Spleen (tissue), 11 donors: Measurements from ENCODE around the gene TGFB1I1. TPM values are rescaled to one million over a fixed set of nuclear protein-coding genes. Genes with fewer than 3 reads are reported as not detected.

Experiments
- DNase-seq: peaks from one replicate; pipeline ENCODE4 v3.0.0-alpha.2; 2020
- H3K27ac ChIP-seq, 8 donors: fragments of 200-600 bp; sonication (generic) in 7 of 8; 1 replicate in 4 of 8; 2 replicates in 4 of 8; pipeline versions ENCODE4 v1.5.0 to v1.8.0; 2016 to 2021; ENCODE audit warnings: inconsistent platforms in 4 of 8, mild to moderate bottlenecking in 4 of 8, moderate library complexity in 1 of 8
- H3K27me3 ChIP-seq, 7 donors: fragments of 200-600 bp; sonication (generic) in 6 of 7; replicated peaks in 1 of 7; 1 replicate in 4 of 7; 2 replicates in 3 of 7; pipeline versions ENCODE4 v1.5.0 to v1.8.0; 2016 to 2021; ENCODE audit warnings: inconsistent platforms in 3 of 7, mild to moderate bottlenecking in 1 of 7
- H3K36me3 ChIP-seq, 6 donors: fragments of 200-600 bp; sonication (generic) in 5 of 6; 1 replicate in 4 of 6; 2 replicates in 2 of 6; pipeline versions ENCODE4 v1.5.0 to v1.8.0; 2016 to 2021; ENCODE audit warnings: inconsistent platforms in 2 of 6
- H3K4me1 ChIP-seq, 6 donors: fragments of 200-600 bp; sonication (generic) in 5 of 6; 1 replicate in 3 of 6; 2 replicates in 3 of 6; pipeline versions ENCODE4 v1.5.0 to v1.8.0; 2016 to 2021; ENCODE audit warnings: inconsistent platforms in 3 of 6
- H3K4me3 ChIP-seq, 8 donors: fragments of 200-600 bp; sonication (generic) in 7 of 8; 1 replicate in 4 of 8; 2 replicates in 4 of 8; pipeline versions ENCODE4 v1.5.0 to v1.8.0; 2016 to 2021; ENCODE audit warnings: inconsistent platforms in 4 of 8, mild to moderate bottlenecking in 4 of 8, moderate library complexity in 2 of 8
- H3K9me3 ChIP-seq, 8 donors: fragments of 200-600 bp; sonication (generic) in 7 of 8; 1 replicate in 4 of 8; 2 replicates in 4 of 8; pipeline versions ENCODE4 v1.5.0 to v1.8.0; 2016 to 2021; ENCODE audit warnings: inconsistent platforms in 4 of 8
- POLR2A ChIP-seq, 3 donors: fragments of 450-650 bp; IDR thresholded peaks; one replicate each; pipeline ENCODE4 v1.5.1; 2017; ENCODE audit warnings: antibody characterized with exemption in 3 of 3, mild to moderate bottlenecking in 1 of 3
- POLR2AphosphoS5 ChIP-seq, 3 donors: sonication (generic); formaldehyde crosslinking; IDR thresholded peaks; one replicate each; pipeline ENCODE4 v1.5.1; 2017; ENCODE audit warnings: antibody characterized with exemption in 3 of 3
- whole genome bisulfite sequencing, 5 donors: extraction: QIAGEN DNeasy Blood & Tissue Kit in 3 of 5; methylation state at CpG; one replicate each; pipeline versions ENCODE4 v1.1.5 to v1.1.7; 2013 to 2018; 5-methylcytosine and 5-hydroxymethylcytosine counted together
- intact Hi-C: fragments of 100-400 bp; cut with DNase I; formaldehyde crosslinking; loops from one replicate; pipeline ENCODE4 v1.15.0; 2023; ENCODE audit warnings: low total_unique reads
- polyA plus RNA-seq, 3 donors: library from polyadenylated mRNA; stranded (reverse); fragments of 200-250 nt; gene quantifications; one replicate each; pipeline ENCODE4 v1.2.1, GENCODE V29; 2013
- total RNA-seq, 7 donors: library from RNA; depleted of rRNA in 3 of 7; stranded (reverse); fragments of >200 nt in 3 of 7; fragmentation: NEBNext Ultra II Directional in 4 of 7; extraction: Animal tissue kit (Norgen Biotek cat#: 25700) in 4 of 7; gene quantifications; one replicate each; pipeline versions ENCODE4 v1.1.0 to v1.2.1, GENCODE V29; 2016 to 2021
- TF ChIP-seq, protein P1 (sequence below), 11 experiments: fragments of 200-600 bp in 7 of 11; fragments of 450-650 bp in 4 of 11; sonication (generic) in 4 of 11; IDR thresholded peaks in 8 of 11; conservative IDR thresholded peaks in 3 of 11; 1 replicate in 7 of 11; 2 replicates in 4 of 11; pipeline versions ENCODE4 v1.4.0 to v1.8.0; 2016 to 2021; ENCODE audit warnings: antibody characterized with exemption in 11 of 11, inconsistent platforms in 4 of 11, mild to moderate bottlenecking in 1 of 11
- donor health status: healthy with polysubstance abuse.
- donor health status: DM: no; HTN: no; CAD: no; lungs with moderate emphysema.
- donor health status: DM: no; HTN: no; CAD: no.
- donor health status: Bipolar disorder and iron deficiency.
- donor health status: healthy.
- donor health status: DM: no; HTN: no; CAD: no.
- donor health status: DM: yes; HTN: yes; CAD: no.

TGFB1I1 gene
- total and polyA plus RNA-seq, 10 donors = 10.7 to 69.0 (median 27.4) TPM

GRCh38 chr16:31474773-31475738, 3.1 kb downstream of the TGFB1I1 start:
- 88 to 94% (median 89%) methylated on average over 12 of the region's 12 CpGs for WGBS, 5 donors
- intact Hi-C loops = no loop called here
- peaks cover 0 to 50% (median 0%) of the 10 kb centered on the region in 6 donors for H3K36me3 ChIP-seq
- H3K4me3 ChIP-seq = no peak overlapping the region
- DNase-seq = no peak
- H3K27ac ChIP-seq = no peak overlapping the region
- TF ChIP-seq POLR2AphosphoS5 (IDR thresholded peaks at IDR 0.05) = no peak
- TF ChIP-seq, protein P1, sequence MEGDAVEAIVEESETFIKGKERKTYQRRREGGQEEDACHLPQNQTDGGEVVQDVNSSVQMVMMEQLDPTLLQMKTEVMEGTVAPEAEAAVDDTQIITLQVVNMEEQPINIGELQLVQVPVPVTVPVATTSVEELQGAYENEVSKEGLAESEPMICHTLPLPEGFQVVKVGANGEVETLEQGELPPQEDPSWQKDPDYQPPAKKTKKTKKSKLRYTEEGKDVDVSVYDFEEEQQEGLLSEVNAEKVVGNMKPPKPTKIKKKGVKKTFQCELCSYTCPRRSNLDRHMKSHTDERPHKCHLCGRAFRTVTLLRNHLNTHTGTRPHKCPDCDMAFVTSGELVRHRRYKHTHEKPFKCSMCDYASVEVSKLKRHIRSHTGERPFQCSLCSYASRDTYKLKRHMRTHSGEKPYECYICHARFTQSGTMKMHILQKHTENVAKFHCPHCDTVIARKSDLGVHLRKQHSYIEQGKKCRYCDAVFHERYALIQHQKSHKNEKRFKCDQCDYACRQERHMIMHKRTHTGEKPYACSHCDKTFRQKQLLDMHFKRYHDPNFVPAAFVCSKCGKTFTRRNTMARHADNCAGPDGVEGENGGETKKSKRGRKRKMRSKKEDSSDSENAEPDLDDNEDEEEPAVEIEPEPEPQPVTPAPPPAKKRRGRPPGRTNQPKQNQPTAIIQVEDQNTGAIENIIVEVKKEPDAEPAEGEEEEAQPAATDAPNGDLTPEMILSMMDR (IDR thresholded peaks at IDR 0.05 in 8 of 11, conservative IDR thresholded peaks at IDR 0.05 in 3 of 11) = no peak
- no peak for TF ChIP-seq POLR2A (IDR thresholded peaks at IDR 0.05)
- H3K9me3 ChIP-seq = no peaks in the 10 kb centered on the region
- H3K27me3 ChIP-seq = peaks cover 0 to 73% (median 17%) of the 10 kb centered on the region in 7 donors
- H3K4me1 ChIP-seq = peaks cover 9 to 75% (median 44%) of the 10 kb centered on the region in 6 donors

GRCh38 chr16:31475946-31476302, 4.0 kb downstream of the TGFB1I1 start:
- peaks cover 11 to 81% (median 49%) of the 10 kb centered on the region in 6 donors for H3K4me1 ChIP-seq
- peak overlapping the region in 2 of 8 donors; percentile 75 to 84 for H3K27ac ChIP-seq
- peak overlapping the region in 4 of 8 donors; percentile 52 to 80 (median 60) for H3K4me3 ChIP-seq

GRCh38 chr16:31476303-31477219, 4.6 kb downstream of the TGFB1I1 start:
- H3K36me3 ChIP-seq = peaks cover 0 to 50% (median 0%) of the 10 kb centered on the region in 6 donors
- peak overlapping the region in 6 of 8 donors; percentile 32 to 84 (median 63) for H3K27ac ChIP-seq

More at GRCh38 chr16:31475946-31476302, 4.0 kb downstream of the TGFB1I1 start:
- Histone ChIP-seq H3K9me3 (no peaks in the 10 kb centered on the region), H3K36me3 (peaks cover 0 to 50% (median 0%) of the 10 kb centered on the region in 6 donors), H3K27me3 (peaks cover 0 to 72% (median 17%) of the 10 kb centered on the region in 7 donors)
- TF ChIP-seq, protein P1 (IDR thresholded peaks at IDR 0.05 in 8 of 11, conservative IDR thresholded peaks at IDR 0.05 in 3 of 11) = no peak
- no peak for TF ChIP-seq POLR2A (IDR thresholded peaks at IDR 0.05)
- TF ChIP-seq POLR2AphosphoS5 (IDR thresholded peaks at IDR 0.05) = no peak
- intact Hi-C loops = no loop called here
- peak; percentile 78 for DNase-seq
- WGBS, 5 donors = 75 to 94% (median 87%) methylated on average over 26 of the region's 26 CpGs

More at GRCh38 chr16:31476303-31477219, 4.6 kb downstream of the TGFB1I1 start:
- peak; percentile 96 for DNase-seq
- TF ChIP-seq, protein P1 (IDR thresholded peaks at IDR 0.05 in 8 of 11, conservative IDR thresholded peaks at IDR 0.05 in 3 of 11) = no peak
- TF ChIP-seq POLR2AphosphoS5 (IDR thresholded peaks at IDR 0.05) = peak; percentile 85 to 89 (median 86)
- TF ChIP-seq POLR2A (IDR thresholded peaks at IDR 0.05) = no peak
- intact Hi-C loops = no loop called here
- peak overlapping the region; percentile 35 to 80 (median 46) for H3K4me3 ChIP-seq
- H3K4me1 ChIP-seq = peaks cover 6 to 81% (median 48%) of the 10 kb centered on the region in 6 donors
- 11 to 45% (median 20%) methylated on average over 43 to 68 of the region's 68 CpGs for WGBS, 5 donors
- H3K9me3 ChIP-seq = no peaks in the 10 kb centered on the region
- H3K27me3 ChIP-seq = peaks cover 0 to 69% (median 14%) of the 10 kb centered on the region in 7 donors
